Putamen (tissue), 1 donor: ENCODE results near the gene RAD51B.

ENCODE experiments used
- DNase-seq: peaks from one replicate; pipeline ENCODE4 v3.0.0-alpha.2; 2016; ENCODE audit warnings: low spot score

The RAD51B gene

GRCh38 chr14:67900231-67900630, 80.7 kb downstream of the RAD51B start:
- DNase-seq = no peak

- DNase-seq = no peak
These were observed 88.6 kb downstream of the RAD51B start for GRCh38 chr14:67908052-67908754.

- DNase-seq = no peak
These were observed 92.0 kb downstream of the RAD51B start for GRCh38 chr14:67911562-67911961.

GRCh38 chr14:67916430-67916829, 96.9 kb downstream of the RAD51B start:
- DNase-seq = no peak

GRCh38 chr14:67917006-67917405, 97.4 kb downstream of the RAD51B start:
- DNase-seq = no peak

- DNase-seq = no peak
These were observed 99.3 kb downstream of the RAD51B start for GRCh38 chr14:67918838-67919237.

GRCh38 chr14:67919259-67920032, 99.9 kb downstream of the RAD51B start:
- DNase-seq = no peak

GRCh38 chr14:67926821-67927220, 107.2 kb downstream of the RAD51B start:
- no peak for DNase-seq

GRCh38 chr14:67927244-67927643, 107.7 kb downstream of the RAD51B start:
- DNase-seq = no peak

GRCh38 chr14:67928375-67928774, 108.8 kb downstream of the RAD51B start:
- DNase-seq = no peak

GRCh38 chr14:67932708-67933246, 113.2 kb downstream of the RAD51B start:
- DNase-seq = no peak

- no peak for DNase-seq
These were observed 113.7 kb downstream of the RAD51B start for GRCh38 chr14:67933266-67933665.

- peak; percentile 41 for DNase-seq
These were observed 114.5 kb downstream of the RAD51B start for GRCh38 chr14:67934087-67934486.

GRCh38 chr14:67934862-67935261, 115.3 kb downstream of the RAD51B start:
- DNase-seq = no peak

- DNase-seq = no peak
These were observed 115.8 kb downstream of the RAD51B start for GRCh38 chr14:67935371-67935770.

- DNase-seq = no peak
These were observed 118.5 kb downstream of the RAD51B start for GRCh38 chr14:67938071-67938470.

- no peak for DNase-seq
These were observed 121.2 kb downstream of the RAD51B start for GRCh38 chr14:67940486-67941455.

GRCh38 chr14:67941456-67942018, 122.0 kb downstream of the RAD51B start:
- DNase-seq = no peak

- DNase-seq = no peak
These were observed 122.6 kb downstream of the RAD51B start for GRCh38 chr14:67942080-67942710.

GRCh38 chr14:67943947-67944346, 124.4 kb downstream of the RAD51B start:
- DNase-seq = peak; percentile 59

GRCh38 chr14:67944605-67945004, 125.0 kb downstream of the RAD51B start:
- DNase-seq = no peak
